Activated T-helper 1 cell treated with Interleukin-2 at 50 U/mL for 16 hours (primary cell): ENCODE results near the gene SLC35G2.
"Not testable (repeated sequence)": the region's sequence is repeated elsewhere in the genome, so short reads cannot be mapped to it uniquely, and the experiment has no call there.

ENCODE experiments used
- DNase-seq: peaks from one replicate; pipeline ENCODE4 v3.0.0-alpha.2; 2020; ENCODE audit warnings: low read depth

Gene SLC35G2

GRCh38 chr3:136885357-136886213, 66.7 kb downstream of the SLC35G2 start:
- DNase-seq: no peak

- no peak for DNase-seq
Measured at GRCh38 chr3:136889947-136890346, 71.0 kb downstream of the SLC35G2 start.

GRCh38 chr3:136891934-136892855, 73.3 kb downstream of the SLC35G2 start:
- no peak for DNase-seq

- no peak for DNase-seq
Measured at GRCh38 chr3:136893848-136894443, 75.0 kb downstream of the SLC35G2 start.

GRCh38 chr3:136897171-136897570, 78.2 kb downstream of the SLC35G2 start:
- DNase-seq: not testable (repeated sequence)

- DNase-seq: no peak
Measured at GRCh38 chr3:136898549-136898948, 79.6 kb downstream of the SLC35G2 start.

GRCh38 chr3:136898954-136899353, 80.0 kb downstream of the SLC35G2 start:
- no peak for DNase-seq

GRCh38 chr3:136899622-136900158, 80.8 kb downstream of the SLC35G2 start:
- DNase-seq: no peak

- not testable (repeated sequence) for DNase-seq
Measured at GRCh38 chr3:136900694-136901093, 81.8 kb downstream of the SLC35G2 start.

- DNase-seq: no peak
Measured at GRCh38 chr3:136901391-136901790, 82.5 kb downstream of the SLC35G2 start.

- DNase-seq: not testable (repeated sequence)
Measured at GRCh38 chr3:136902530-136902929, 83.6 kb downstream of the SLC35G2 start.

GRCh38 chr3:136903899-136904298, 85.0 kb downstream of the SLC35G2 start:
- no peak for DNase-seq

GRCh38 chr3:136904746-136905145, 85.8 kb downstream of the SLC35G2 start:
- no peak for DNase-seq
